GM12864 (cell line): Measurements from ENCODE around the gene MYH14.
"Not testable (repeated sequence)": the region's sequence is repeated elsewhere in the genome, so short reads cannot be mapped to it uniquely, and the experiment has no call there.

Experiments used
- DNase-seq: peaks from one replicate; pipeline ENCODE4 v3.0.0-alpha.2; 2011; ENCODE audit warnings: low read depth
- H3K4me3 ChIP-seq: 2 replicates; pipeline ENCODE4 v1.5.1; 2011; ENCODE audit warnings: mild to moderate bottlenecking, low read depth, low read length, control low read depth
- TF ChIP-seq, protein P1 (sequence below): IDR thresholded peaks from 2 replicates; pipeline ENCODE4 v1.5.1; 2011; ENCODE audit warnings: low read depth, mild to moderate bottlenecking, moderate library complexity, low read length, control low read depth, inconsistent platforms; ENCODE audit errors: missing control alignments

The MYH14 gene

DNA sequence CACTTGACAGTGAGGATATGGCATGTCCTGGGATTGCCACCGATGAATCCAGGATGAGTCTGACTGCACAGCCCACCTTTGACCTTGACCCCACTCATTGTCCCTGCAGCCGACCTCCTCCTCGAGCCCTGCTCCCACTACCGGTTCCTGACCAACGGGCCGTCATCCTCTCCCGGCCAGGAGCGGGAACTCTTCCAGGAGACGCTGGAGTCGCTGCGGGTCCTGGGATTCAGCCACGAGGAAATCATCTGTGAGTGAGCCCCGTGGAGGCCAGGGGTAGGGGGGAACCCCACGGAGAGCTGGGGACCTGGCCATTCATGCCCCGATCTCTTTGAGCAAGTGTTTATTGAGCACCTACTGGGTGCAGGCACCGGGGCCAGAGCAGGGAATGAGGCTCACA lies 28.4 kb downstream of the MYH14 start:
- H3K4me3 ChIP-seq = no peak overlapping the region
- DNase-seq = no peak
- TF ChIP-seq, protein P1, sequence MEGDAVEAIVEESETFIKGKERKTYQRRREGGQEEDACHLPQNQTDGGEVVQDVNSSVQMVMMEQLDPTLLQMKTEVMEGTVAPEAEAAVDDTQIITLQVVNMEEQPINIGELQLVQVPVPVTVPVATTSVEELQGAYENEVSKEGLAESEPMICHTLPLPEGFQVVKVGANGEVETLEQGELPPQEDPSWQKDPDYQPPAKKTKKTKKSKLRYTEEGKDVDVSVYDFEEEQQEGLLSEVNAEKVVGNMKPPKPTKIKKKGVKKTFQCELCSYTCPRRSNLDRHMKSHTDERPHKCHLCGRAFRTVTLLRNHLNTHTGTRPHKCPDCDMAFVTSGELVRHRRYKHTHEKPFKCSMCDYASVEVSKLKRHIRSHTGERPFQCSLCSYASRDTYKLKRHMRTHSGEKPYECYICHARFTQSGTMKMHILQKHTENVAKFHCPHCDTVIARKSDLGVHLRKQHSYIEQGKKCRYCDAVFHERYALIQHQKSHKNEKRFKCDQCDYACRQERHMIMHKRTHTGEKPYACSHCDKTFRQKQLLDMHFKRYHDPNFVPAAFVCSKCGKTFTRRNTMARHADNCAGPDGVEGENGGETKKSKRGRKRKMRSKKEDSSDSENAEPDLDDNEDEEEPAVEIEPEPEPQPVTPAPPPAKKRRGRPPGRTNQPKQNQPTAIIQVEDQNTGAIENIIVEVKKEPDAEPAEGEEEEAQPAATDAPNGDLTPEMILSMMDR = no peak

DNA sequence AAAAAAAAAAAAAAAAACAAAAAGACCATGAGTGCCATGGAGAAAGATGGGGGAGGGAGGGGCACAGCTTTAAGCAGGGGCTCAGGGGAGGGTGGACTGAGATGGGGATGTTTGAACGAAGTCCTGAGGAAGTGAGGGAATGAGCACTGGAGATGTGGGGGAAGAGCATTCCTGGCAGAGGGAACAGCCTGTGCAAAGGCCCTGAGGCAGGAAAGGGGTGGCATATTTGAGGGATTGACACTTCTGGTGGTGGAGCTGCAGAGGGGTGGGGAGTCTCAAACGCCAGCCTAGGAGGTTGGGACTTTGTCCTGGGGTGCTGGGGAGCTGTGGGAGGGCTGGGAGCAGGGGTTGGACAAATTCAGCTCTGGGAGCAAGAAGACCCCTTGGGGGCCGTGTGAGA lies 29.2 kb downstream of the MYH14 start:
- TF ChIP-seq, protein P1 = no peak
- no peak overlapping the region for H3K4me3 ChIP-seq
- DNase-seq = no peak

DNA sequence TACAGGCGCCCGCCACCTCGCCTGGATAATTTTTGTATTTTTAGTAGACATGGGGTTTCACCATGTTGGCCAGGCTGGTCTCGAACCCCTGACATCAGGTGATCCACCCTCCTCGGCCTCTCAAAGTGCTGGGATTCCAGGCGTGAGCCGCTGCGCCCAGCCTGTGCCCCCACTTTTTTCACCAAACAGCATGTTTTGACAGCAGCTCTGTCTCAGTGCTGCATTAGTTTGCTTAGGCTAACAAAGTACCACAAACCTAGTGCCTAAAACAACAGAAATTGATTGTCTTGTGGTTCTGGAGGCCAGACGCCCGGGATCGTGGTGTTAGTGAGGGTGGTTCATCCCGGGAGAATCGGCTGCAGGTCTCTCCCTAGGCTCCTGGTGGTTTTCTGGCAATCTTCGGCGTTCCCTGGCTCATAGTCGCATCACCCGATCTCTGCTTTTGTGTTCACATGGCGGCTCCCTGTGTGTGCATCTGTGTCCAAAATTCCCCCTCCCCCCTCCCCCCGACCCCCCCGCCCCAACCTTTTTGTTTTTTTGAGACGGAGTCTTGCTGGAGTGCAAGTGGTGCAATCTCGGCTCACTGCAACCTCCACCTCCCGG lies 30.0 kb downstream of the MYH14 start:
- DNase-seq = no peak
- no peak overlapping the region for H3K4me3 ChIP-seq
- TF ChIP-seq, protein P1 = no peak

DNA sequence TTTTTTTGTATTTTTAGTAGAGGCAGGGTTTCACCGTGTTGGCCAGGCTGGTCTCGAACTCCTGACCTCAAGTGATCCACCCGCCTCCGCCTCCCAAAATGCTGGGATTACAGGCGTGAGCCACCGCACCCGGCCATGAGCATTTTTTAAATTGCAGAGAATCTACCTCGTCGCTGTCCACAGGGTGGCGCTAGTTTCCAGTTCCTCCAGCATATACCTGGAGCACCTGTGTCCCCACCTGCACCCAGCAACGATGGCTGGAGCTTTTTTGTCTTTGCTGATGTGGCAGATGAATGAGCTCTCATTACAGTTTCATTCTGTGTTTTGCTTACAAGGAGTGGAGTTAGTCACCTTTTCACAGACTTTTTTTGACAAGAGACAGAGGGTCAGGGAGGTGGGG lies 34.1 kb downstream of the MYH14 start:
- H3K4me3 ChIP-seq, DNase-seq: not testable (repeated sequence)
- TF ChIP-seq, protein P1 = peak; percentile 37

DNA sequence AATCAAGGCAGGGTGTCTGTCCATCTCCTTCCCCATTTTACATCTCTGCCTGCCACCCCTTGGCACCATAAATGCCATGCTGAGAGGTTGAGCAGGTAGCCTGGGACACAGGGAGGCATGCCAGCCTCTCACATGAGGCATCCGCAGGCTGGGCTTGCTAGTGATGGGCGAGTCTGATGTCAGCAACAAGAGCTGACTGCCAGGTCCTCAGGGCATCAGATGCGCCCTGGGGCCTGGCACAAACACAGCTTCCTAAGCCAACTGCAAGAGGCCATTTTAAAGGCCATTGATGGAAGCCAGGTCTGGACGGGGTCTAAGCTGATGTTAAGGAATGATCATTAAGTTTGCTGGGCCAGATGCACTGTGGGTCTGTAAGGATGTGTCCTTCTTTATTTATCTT lies 34.6 kb downstream of the MYH14 start:
- H3K4me3 ChIP-seq = no peak overlapping the region
- TF ChIP-seq, protein P1 = no peak
- DNase-seq = no peak

DNA sequence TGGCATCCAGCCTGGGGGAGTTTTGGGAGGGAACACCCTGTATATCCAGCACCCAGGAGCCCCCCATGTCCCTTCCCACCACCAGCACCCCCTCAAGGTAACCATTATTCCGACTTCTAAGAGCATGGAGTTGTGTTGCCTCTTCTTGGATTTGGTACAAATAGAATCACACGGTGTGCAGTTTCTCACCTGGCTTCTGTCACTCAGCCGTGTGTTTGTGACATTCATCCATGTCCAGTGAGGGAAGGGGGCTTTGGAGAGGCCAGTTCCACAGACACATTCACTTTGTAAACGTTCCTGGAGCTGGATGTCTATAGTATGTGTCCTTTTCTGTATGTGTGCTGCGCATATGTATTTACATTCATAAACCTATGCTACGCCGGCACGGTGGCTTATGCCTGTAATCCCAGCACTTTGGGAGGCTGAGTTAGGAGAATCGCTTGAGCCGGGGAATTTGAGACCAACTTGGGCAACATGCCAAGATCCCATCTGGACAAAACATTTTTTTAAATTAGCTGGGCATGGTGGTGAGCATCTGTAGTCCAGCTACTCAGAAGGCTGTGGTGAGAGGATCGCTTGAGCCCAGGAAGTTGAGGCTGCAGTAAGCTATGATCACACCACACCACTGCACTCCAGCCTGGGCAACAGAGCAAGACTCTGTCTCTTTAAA lies 36.6 kb downstream of the MYH14 start:
- TF ChIP-seq, protein P1 = no peak
- H3K4me3 ChIP-seq = no peak overlapping the region
- DNase-seq = no peak

DNA sequence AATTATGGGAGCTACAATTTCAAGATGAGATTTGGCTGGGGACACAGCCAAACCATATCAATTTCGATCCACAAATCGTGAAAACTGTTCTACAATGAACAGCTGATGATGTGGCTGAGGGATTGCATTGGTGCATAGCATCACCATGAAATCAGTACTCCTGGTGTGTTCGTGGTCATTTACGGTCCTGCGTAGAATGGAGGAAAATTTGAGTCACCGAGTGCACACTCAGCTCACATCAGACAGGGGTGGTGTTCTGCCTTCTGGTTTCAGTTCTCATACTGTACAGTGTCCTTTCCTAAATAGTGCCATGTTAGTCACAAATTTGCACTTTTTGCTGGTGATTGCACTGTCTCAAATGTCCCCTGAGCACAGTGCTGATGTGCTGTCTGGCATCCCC lies 39.2 kb downstream of the MYH14 start:
- TF ChIP-seq, protein P1 = no peak
- no peak overlapping the region for H3K4me3 ChIP-seq
- no peak for DNase-seq
